ENCODE data around the gene PRUNE2.

The PRUNE2 gene

DNA sequence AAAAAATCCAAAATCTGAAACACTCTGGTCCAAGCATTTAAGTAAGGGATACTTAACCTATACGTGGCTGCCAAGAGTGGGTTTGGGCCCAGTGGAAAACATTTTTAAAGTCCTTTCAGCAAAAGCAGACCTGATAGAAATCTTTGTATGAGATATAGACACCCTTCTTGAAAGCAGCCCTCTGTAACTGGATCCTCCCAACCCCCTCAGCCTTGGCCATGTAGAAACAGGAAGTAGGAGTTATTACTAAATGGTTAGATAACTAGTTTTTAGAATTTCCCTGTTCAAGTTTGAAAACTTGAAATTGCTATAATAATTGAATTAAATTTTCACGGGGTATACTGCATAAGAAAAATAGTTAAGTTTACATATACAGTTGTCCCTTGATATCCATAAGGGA, 253.0 kb downstream of the PRUNE2 start:
- TF ChIP-seq, protein P1, sequence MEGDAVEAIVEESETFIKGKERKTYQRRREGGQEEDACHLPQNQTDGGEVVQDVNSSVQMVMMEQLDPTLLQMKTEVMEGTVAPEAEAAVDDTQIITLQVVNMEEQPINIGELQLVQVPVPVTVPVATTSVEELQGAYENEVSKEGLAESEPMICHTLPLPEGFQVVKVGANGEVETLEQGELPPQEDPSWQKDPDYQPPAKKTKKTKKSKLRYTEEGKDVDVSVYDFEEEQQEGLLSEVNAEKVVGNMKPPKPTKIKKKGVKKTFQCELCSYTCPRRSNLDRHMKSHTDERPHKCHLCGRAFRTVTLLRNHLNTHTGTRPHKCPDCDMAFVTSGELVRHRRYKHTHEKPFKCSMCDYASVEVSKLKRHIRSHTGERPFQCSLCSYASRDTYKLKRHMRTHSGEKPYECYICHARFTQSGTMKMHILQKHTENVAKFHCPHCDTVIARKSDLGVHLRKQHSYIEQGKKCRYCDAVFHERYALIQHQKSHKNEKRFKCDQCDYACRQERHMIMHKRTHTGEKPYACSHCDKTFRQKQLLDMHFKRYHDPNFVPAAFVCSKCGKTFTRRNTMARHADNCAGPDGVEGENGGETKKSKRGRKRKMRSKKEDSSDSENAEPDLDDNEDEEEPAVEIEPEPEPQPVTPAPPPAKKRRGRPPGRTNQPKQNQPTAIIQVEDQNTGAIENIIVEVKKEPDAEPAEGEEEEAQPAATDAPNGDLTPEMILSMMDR (IDR thresholded peaks at IDR 0.05; ENCODE audit: low read depth, low read length), result no peak
- no peak for DNase-seq (ENCODE audit: extremely low read depth, low read depth)

DNA sequence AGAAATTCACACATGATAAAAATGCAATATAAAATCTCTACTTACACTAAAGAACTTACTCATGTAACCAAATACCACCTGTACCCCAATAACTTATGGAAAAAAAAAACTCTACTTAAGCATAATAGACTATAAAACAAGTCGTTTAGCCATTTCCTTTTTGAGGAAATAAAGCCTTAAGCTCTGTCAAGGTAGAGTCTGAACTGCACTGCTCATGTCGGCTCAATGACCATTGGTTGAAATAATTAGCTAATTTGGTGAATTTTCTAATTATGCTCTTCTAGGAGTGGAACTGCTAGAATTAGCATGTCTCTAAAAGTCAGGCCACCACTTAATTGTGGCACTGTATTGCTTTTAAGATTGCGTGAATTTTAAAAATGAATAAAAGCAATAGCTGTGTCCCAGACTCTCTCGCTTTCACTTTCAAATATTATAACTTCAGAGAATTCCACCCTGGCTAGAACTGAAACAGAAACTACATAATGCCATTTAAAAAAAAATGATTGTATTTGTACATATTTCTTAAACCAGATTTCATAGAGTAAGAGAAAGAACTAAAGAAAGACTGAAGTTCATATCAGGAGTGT, 254.7 kb downstream of the PRUNE2 start:
- DNase-seq (ENCODE audit: extremely low read depth, low read depth), result no peak
- TF ChIP-seq, protein P1 (IDR thresholded peaks at IDR 0.05; ENCODE audit: low read depth, low read length), result no peak

DNA sequence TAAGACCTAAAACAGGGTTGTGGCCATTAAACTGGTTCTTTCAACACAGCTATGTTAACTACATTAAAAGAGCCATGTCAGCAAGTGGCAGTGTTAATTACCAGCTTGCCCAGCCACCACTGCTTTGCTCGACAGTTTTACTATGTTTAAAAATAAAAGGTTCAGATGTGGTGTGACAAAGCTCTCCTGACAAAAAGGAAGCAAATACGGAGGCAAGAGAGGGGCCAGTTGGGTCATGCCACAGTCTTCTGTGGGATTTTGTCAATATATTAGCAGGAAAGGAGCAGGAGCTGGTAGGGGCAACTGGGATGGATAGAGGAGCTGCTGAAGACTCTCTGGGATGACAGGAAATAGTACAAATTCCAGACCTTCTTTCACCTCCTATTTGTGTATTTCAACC, 255.2 kb downstream of the PRUNE2 start:
- no peak for DNase-seq (ENCODE audit: extremely low read depth, low read depth)
- TF ChIP-seq, protein P1 (IDR thresholded peaks at IDR 0.05; ENCODE audit: low read depth, low read length), result no peak

DNA sequence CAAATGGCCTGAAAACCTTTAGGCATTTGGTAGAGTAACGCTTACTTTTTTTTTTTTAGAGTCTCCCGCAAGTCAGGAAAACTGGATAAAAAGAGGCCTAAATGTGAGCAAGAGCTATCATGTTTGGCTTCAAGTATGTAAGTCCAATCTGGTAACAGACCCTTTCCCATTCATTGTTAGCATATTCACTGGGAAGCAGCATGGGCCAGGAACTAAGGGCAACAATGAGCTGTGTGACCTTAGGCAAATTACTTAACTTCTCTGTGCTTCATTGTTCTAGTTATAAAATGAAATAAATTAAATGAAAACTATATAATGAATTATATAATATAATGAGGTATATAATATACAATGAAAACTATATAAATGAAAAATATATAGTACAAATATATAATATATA, 256.0 kb downstream of the PRUNE2 start:
- DNase-seq (ENCODE audit: extremely low read depth, low read depth), result no peak
- TF ChIP-seq, protein P1 (IDR thresholded peaks at IDR 0.05; ENCODE audit: low read depth, low read length), result no peak

DNA sequence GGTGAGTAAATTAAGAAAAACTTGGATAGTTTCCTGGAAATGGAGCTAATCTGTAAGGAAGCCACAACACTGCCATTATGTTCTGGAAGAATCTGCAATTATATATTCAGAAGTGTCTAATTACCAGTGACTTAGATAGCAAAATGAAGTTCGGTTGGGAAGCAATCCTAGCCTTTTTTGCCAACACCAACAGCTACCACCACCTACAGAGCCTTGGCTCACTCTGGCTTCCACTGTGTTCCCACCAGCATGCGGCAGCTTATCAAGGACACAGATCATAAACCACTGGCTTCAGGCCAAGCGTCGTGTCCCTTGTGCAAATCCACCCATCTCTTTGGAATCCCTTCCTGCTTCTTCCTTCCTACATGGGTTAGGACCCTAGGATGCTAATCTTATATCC, 259.7 kb downstream of the PRUNE2 start:
- TF ChIP-seq, protein P1 (IDR thresholded peaks at IDR 0.05; ENCODE audit: low read depth, low read length), result no peak
- no peak for DNase-seq (ENCODE audit: extremely low read depth, low read depth)

DNA sequence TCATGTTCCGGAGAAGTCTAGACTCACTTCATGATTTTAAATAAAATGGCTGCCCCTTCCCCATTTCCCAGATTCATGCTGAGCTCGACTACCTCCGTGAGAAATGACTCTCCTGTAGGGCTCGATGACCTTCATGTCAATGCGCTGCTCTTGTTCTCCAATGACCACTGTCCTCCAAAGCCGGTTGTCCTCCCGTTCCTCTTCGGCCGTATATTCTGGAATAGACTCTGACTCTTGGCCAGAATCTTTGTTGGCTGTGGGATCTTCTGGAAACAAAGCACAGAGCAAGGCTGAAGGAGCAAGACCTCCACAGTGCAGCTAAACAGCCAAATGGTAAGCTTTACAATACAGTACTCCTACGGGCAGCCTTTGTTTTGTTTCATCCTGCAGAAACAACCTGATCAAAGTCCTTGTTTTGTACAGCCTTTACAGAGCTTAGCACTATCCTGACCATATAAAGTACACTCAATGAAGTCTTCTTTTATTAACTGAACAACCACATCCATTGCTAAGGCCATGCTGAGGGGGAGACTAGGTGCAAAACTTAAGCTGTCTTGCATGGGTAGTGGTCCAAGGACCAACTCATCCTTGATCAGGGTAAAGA, 261.2 kb downstream of the PRUNE2 start:
- TF ChIP-seq, protein P1 (IDR thresholded peaks at IDR 0.05; ENCODE audit: low read depth, low read length), result no peak
- DNase-seq (ENCODE audit: extremely low read depth, low read depth), result no peak

DNA sequence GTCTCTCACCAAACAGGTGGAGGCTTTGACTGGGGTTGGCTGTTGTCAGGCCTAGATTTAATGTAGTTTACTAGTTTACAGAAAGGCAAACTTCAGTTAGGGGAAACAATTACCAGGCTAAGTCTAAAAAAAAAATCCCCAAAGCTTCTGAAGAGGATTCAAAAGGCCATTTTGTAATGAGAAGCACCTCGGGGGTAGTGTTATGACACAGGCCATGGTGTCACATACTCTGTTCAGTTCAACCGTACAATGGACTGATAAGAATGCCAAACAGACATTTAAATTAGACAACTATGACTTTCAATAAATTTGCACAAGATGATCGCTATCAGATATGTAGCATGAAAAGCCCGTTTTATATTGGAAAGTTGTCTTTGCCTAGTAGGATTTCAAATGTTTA, 261.7 kb downstream of the PRUNE2 start:
- TF ChIP-seq, protein P1 (IDR thresholded peaks at IDR 0.05; ENCODE audit: low read depth, low read length), result no peak
- DNase-seq (ENCODE audit: extremely low read depth, low read depth), result no peak

All from AG09319 (cell line).